Measurements from ENCODE around the gene SRPK2. TPM values are rescaled to one million over a fixed set of nuclear protein-coding genes. Genes with fewer than 3 reads are reported as not detected.
A peak's percentile ranks its signal among the peaks of the same experiment; 100 is the strongest.
"Not testable (repeated sequence)": the region's sequence is repeated elsewhere in the genome, so short reads cannot be mapped to it uniquely, and the experiment has no call there.

SRPK2 gene
- total RNA-seq, 1 experiment from 2014 or later: 50.5 TPM

- Mint-ChIP-seq H3K27me3 (ENCODE audit: low read depth) (no peaks in the 10 kb centered on the region), H3K27ac (no peak overlapping the region), H3K4me3 (no peak overlapping the region), H3K36me3 (no peaks in the 10 kb centered on the region), H3K4me1 (peaks cover 27% of the 10 kb centered on the region), H3K9me3 (no peaks in the 10 kb centered on the region)
- POLR2A ChIA-PET: no interaction called here
- no peak for DNase-seq (ENCODE audit: low spot score)
- CTCF ChIA-PET: no interaction called here
- ATAC-seq: no peak
- TF ChIP-seq OVOL2 (CRISPR knock-in tag; IDR thresholded peaks at IDR 0.05; ENCODE audit: borderline replicate concordance) (no peak), NR2C2 (CRISPR knock-in tag; IDR thresholded peaks at IDR 0.05) (no peak), ZNF263 (CRISPR knock-in tag; IDR thresholded peaks at IDR 0.05; ENCODE audit: low read depth) (no peak), FOXJ3 (CRISPR knock-in tag; IDR thresholded peaks at IDR 0.05; ENCODE audit: borderline replicate concordance) (no peak), TP53 (CRISPR knock-in tag; IDR thresholded peaks at IDR 0.05) (no peak), CBFB (CRISPR knock-in tag; IDR thresholded peaks at IDR 0.05; ENCODE audit: low read depth) (no peak), IRF1 (CRISPR knock-in tag; IDR thresholded peaks at IDR 0.05) (no peak), EMX1 (CRISPR knock-in tag; IDR thresholded peaks at IDR 0.05) (no peak), ZNF317 (CRISPR knock-in tag; IDR thresholded peaks at IDR 0.05; ENCODE audit: borderline replicate concordance, low read depth) (no peak), JUN (CRISPR knock-in tag; IDR thresholded peaks at IDR 0.05) (no peak), MXD4 (CRISPR knock-in tag; IDR thresholded peaks at IDR 0.05; ENCODE audit: borderline replicate concordance) (no peak), HMGA2 (CRISPR knock-in tag; IDR thresholded peaks at IDR 0.05) (no peak), ZNF232 (CRISPR knock-in tag; IDR thresholded peaks at IDR 0.05) (no peak), MAX (CRISPR knock-in tag; IDR thresholded peaks at IDR 0.05) (no peak), ATF6 (CRISPR knock-in tag; IDR thresholded peaks at IDR 0.05) (no peak), ELF4 (CRISPR knock-in tag; IDR thresholded peaks at IDR 0.05; ENCODE audit: low read depth) (no peak)
Measured at GRCh38 chr7:105336009-105336408, 52.7 kb downstream of the SRPK2 start.

- CTCF ChIA-PET: interaction anchor here (1.0 to 1.8 kb wide), 2 partner anchors 42 to 106 kb away, joined by 4 read pairs; no protein-coding TSS in a partner anchor
Measured at GRCh38 chr7:105332661-105333060, 56.1 kb downstream of the SRPK2 start.

GRCh38 chr7:105330526-105330925 lies 58.2 kb downstream of the SRPK2 start:
- POLR2A ChIA-PET: no interaction called here
- CTCF ChIA-PET: no interaction called here
- no peak for DNase-seq (ENCODE audit: low spot score)
- TF ChIP-seq MLX (CRISPR knock-in tag; IDR thresholded peaks at IDR 0.05) (no peak), AR (CRISPR knock-in tag; IDR thresholded peaks at IDR 0.05) (no peak), ZMAT4 (CRISPR knock-in tag; IDR thresholded peaks at IDR 0.05) (no peak)
- Mint-ChIP-seq H3K4me3 (no peak overlapping the region), H3K27me3 (ENCODE audit: low read depth) (no peaks in the 10 kb centered on the region), H3K4me1 (peaks cover 19% of the 10 kb centered on the region), H3K27ac (no peak overlapping the region), H3K36me3 (no peaks in the 10 kb centered on the region), H3K9me3 (no peaks in the 10 kb centered on the region)
- no peak for ATAC-seq

More at GRCh38 chr7:105332661-105333060, 56.1 kb downstream of the SRPK2 start:
- H3K27me3 Mint-ChIP-seq (ENCODE audit: low read depth); H3K4me3 Mint-ChIP-seq; ATAC-seq; DNase-seq (ENCODE audit: low spot score); POLR2A ChIA-PET; H3K36me3 Mint-ChIP-seq; H3K9me3 Mint-ChIP-seq: not testable (repeated sequence)
- Mint-ChIP-seq H3K27ac (peak overlapping the region; percentile 85; the same call in 1 of the 2 replicates), H3K4me1 (peaks cover 13% of the 10 kb centered on the region)
